HG03460 (cell line): ENCODE results near the gene FBXO24.
A peak's percentile ranks its signal among the peaks of the same experiment; 100 is the strongest.
"Not testable (repeated sequence)": the region's sequence is repeated elsewhere in the genome, so short reads cannot be mapped to it uniquely, and the experiment has no call there.

Source experiments
- ATAC-seq: cut with Tn5 transposase; IDR thresholded peaks from one replicate; pipeline ENCODE4 v1.9.1; 2021; ENCODE audit not compliant: unreplicated experiment

The FBXO24 gene, protein sequence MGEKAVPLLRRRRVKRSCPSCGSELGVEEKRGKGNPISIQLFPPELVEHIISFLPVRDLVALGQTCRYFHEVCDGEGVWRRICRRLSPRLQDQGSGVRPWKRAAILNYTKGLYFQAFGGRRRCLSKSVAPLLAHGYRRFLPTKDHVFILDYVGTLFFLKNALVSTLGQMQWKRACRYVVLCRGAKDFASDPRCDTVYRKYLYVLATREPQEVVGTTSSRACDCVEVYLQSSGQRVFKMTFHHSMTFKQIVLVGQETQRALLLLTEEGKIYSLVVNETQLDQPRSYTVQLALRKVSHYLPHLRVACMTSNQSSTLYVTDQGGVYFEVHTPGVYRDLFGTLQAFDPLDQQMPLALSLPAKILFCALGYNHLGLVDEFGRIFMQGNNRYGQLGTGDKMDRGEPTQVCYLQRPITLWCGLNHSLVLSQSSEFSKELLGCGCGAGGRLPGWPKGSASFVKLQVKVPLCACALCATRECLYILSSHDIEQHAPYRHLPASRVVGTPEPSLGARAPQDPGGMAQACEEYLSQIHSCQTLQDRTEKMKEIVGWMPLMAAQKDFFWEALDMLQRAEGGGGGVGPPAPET

DNA sequence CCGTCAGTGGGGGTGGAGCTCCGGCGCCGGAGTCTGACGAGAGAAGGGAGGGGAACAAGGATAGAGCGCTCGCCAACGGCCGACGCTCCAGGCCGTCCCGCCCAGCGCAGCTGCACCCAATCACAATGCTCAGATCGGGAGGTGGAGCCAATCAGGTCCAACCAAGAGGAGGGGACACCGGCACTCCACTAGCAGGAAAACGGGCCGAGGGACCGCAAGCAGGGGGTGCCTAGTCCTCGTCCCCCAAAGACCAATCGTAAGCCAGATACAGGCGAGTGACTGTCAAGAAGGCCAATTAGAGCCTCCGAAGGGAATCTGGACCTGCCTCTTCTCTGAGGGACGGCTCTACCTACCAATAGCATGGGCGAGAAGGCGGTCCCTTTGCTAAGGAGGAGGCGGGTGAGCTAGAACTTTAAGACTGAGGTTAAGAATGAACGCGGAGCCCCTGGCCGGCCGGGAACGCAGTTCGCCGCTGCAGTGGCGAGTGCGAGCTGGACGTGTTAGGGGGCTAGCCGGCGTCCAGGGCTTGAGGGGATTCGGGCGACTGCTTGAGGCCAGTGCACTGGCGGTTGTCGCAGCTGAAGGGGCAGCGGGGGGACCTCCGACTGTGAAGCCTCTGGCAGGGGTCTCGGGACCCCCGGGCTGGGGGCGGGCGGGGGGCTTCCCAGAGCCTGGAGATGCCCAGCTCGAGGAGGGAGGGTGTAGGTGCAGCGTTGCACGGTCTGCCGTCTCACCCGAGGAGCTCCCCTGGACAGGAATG lies at the start of gene FBXO24:
Gene FBXO24, plus strand, starts transcription at position 63 of the 760 bp plus-strand sequence. Its CDS starts 298 bp downstream, at position 361.
- peak; percentile 84 for ATAC-seq

DNA sequence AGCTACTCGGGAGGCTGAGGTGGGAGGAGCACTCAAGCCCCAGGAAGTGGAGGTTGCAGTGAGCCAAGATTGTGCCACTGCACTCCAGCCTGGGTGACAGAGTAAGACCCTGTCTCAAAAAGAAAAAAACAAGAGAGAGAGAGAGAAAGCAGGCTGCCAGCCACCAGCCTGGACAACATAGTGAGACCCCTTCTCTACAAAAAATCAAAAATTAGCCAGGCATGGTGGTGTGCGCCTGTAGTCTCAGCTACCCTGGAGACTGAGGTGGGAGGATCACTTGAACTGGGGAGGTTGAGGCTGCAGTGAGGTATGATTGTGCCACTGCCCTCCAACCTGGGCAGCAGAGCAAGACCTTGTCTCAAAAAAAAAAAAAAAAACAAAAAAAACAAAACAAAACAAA lies 49.4 kb upstream of the FBXO24 start:
- ATAC-seq, result not testable (repeated sequence)

DNA sequence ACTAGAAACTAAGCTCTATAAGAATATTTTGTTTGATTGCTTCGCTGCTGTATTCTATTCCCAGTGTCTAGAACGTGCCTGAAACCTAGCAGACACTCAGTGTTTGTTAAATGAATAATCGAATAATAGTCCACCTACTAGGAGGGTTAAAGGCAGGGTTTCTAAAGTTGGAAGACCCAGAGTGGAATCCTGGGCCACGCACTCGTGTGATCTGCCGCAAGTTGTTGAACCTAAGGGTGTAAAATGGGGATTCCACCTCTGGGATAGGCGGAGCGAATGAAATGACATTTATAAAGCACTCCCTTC lies 47.8 kb upstream of the FBXO24 start:
- ATAC-seq, result no peak

DNA sequence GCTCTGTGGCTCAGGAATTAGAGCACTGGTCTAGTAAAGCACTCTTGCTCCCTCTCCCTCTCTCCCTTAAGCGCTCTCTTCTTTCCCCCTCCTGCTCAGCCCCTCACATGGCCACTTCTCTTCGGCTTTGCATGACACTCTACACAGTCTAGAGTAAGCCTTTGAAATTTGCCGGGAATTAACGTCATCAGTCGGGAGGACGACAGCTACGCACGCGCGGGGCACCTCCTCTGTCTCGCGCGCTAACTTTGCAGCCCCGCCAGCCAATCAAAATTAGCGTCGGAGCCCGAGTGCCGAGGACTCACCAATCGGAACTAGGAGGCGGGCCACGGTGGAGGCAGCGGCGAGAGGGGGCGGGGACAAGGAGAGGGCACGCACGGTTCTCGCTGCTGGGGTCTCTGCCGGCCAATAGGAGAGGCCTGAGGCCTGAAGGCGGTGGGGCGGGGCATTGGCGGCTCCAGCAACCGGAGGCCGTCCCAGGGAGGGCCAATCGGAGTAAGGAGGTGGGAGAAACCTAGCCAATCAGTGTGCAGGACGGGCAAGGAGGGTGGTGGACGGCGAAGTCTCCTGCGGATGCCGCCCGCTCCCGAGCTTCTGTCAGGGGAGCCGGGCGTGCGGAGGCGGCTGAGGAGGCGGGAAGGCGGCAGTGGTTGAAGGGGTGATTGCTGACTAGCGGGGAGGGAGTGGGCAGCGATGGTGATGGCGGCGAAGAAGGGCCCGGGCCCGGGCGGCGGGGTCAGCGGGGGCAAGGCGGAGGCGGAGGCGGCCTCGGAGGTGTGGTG lies 47.3 kb upstream of the FBXO24 start, which contains the start of gene AGFG2:
Gene AGFG2, plus strand, starts transcription at position 550 of the 782 bp plus-strand sequence. Its CDS starts 144 bp downstream, at position 694.
- ATAC-seq, result peak; percentile 95

DNA sequence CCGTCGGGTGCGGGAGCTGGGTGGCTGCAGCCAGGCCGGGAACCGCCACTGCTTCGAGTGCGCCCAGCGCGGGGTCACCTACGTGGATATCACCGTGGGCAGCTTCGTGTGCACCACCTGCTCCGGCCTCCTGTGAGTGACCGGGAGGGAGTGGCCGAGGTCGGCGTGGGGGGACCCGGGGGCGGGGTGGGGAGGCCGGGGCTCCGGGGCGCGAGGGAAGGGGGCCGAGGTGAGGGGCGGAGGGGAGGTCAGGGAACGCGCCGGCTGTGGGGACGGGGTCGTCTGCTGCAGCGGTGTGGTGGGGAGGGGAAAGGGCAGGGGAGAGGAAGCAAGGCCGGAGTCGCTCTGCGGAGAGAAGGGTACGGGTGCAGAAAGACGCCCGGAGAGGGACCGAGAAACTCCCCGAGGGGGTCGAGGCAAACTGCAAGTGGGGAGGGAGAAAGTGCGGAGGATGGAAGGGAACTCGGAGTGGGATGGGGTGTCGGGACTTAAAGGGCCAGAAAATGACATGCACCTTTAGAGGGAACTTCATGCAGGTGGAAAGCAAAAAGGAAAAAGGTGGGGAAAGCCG lies 46.6 kb upstream of the FBXO24 start:
- no peak for ATAC-seq

DNA sequence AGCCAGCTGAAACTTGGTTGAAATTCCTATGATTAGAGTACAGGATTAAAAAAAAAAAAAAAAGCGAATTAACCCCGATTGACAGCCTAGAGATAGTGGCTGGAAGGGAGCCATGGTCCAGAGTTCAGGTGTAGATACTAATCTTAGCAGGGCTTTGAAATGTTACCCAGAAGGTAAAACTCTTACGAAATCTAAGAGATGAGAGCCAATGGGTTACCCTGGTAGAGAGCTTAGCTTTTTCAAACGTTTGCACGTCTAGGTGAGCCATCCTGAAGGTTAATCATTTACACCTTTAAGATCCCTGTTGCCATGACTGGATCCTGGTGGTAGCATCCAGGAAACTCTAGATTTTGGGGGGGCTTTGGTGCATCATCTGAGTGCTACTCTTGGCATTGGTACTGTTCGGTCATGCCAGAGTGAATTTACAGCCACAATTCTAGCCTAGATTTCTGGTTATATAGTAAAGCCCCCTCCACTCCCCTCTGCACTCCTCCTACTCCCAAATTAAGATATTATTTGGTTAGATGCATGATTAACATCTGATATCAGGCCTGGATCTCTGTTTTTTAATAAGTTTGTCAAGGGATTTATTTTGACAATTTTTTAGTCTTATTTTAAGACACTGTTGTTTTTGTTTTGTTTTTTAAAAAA lies 45.9 kb upstream of the FBXO24 start:
- ATAC-seq, result no peak

DNA sequence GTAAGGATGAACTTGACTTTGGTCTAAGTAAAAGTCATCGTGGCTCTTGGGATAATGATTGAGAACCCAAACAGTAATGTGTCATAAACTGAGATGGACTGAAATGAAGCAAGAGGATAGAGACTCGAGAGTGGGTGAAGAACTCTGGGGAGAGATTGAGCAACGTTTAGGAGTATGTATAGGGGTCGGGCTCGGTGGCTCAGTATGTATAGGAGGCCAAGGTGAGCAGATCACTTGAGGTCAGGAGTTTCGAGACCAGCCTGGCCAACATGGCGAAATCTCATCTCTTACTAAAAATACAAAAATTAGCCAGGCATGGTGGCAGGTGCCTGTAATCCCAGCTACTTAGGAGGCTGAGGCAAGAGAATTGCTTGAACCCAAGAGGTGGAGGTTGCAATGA lies 44.8 kb upstream of the FBXO24 start:
- ATAC-seq, result not testable (repeated sequence)

DNA sequence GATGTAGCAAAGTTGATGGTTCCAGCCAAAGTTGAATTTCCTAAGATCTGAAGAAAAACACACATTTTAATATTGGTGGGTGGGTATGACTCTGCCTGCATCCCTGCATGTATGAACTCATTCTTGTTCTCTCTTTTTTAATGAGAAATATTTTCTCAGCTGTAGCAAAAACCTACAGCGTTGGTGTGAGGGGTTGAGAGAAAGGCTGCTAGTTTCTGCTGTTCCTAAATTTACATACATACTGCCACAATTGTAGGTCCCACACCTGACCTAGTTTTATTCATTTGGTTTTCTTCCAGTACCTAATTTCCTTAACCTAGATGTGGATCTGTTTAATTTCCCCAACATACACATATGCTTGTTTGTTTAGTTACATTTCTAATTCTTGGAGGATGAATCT lies 42.5 kb upstream of the FBXO24 start:
- ATAC-seq, result no peak

DNA sequence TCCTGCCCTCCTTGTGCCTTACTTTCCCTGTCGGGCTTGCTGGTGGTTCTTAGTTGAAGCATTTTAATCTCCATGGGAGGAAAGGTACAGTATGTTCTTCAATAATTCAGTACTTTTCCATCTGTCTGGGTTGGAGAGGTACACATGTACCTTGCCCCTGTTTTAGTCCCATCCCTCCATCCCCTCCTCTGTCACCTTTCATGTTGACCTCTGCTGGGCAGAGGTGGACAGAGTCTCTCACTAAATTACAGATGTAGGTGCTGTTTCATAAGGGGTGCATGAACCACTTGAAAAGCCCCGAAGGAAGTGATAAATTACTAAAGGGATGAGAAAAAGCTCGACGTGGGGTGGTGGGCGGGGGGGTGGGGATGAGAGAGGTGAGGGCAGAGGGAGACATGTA lies 41.7 kb upstream of the FBXO24 start:
- ATAC-seq, result no peak

DNA sequence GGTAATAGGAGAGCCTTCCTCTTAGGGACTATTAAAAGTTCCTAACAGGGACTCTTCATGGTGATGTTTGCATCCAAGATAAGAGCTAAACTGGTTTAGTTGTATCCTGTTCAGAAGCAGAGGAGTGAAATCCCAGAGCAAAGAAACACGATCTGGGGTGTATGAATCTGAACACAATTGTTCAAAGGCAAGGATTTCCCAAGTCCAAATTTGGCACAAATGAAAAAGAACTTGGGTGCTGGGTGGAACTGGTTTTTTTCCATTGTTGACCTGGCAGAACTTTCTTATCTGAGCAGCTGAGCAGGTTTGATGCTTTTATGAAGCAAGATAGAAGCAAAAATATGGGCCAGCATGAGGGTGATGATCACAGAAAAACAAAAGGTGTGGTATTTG lies 41.2 kb upstream of the FBXO24 start:
- ATAC-seq, result no peak

DNA sequence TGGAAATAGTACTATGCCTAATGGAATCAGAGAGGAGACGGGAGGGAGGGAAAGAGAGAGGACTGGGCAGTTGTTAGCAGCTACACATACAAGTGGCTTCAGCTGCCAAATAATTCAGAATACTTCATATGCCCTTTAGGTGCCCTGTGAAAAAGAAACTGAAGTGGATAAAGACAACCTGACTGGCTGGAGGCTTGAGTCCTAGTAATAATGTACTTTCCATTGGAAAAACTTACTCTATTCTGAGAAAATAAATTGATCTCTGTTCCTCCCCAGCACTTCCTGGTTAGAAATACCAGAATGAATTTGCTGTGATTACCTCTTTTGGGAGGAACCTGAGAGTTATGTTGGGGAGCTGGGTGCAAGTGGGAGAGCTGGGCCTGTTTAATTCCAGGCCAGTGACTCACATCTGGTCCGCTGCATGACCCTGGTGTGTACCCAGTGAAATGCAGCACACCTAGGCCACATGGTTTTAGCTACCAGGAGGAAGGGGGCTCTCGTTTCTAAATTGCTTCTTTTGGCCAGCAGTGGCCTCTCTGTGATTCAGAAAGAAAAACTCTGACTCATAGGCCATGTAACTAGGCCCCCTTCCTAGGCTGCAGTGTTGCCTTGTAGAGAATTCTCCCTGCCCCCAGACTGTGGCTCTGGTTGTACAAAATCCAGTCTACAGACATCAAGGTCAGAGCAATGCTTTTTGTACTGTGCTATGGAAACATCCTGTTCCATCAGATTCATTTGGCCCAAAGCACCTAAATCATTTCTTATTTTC lies 40.6 kb upstream of the FBXO24 start:
- peak; percentile 55 for ATAC-seq

DNA sequence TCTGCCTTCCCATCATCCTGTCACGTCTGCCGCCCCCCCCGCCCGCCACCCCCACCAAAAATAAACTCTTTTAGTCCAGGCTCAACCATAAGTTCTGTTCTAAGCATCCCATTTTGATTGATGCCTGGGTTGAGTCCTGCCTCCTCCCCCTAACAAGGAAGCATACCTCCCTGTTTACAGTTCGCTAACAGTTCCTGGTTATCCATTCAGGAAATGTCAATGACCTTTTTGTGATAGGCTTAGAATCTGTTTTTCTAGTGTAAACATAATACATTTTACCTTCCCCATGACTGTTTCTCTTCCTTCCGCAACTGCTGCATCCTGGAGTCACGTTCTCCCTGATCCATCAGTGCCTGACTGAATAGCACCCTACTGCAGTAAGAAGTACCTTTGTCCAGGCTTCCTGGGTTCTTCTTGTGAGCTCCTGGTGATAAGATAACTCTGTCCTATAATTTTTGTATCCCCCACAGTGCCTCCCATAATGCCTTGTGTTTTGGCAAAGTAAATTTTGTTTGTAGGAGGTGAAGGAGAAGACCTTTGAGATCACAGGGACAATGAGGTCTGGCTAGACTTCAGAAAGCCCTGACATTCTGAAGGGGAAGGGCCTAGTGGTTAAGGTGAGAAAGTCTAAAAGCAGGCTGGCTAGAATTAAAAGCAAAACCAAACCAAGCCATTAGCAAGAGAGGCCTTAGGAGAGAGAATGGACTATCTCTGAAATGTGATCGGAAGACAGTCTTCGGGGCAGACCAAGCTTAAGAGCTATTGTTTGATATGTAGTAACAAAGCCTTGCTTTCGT lies 39.8 kb upstream of the FBXO24 start:
- no peak for ATAC-seq

DNA sequence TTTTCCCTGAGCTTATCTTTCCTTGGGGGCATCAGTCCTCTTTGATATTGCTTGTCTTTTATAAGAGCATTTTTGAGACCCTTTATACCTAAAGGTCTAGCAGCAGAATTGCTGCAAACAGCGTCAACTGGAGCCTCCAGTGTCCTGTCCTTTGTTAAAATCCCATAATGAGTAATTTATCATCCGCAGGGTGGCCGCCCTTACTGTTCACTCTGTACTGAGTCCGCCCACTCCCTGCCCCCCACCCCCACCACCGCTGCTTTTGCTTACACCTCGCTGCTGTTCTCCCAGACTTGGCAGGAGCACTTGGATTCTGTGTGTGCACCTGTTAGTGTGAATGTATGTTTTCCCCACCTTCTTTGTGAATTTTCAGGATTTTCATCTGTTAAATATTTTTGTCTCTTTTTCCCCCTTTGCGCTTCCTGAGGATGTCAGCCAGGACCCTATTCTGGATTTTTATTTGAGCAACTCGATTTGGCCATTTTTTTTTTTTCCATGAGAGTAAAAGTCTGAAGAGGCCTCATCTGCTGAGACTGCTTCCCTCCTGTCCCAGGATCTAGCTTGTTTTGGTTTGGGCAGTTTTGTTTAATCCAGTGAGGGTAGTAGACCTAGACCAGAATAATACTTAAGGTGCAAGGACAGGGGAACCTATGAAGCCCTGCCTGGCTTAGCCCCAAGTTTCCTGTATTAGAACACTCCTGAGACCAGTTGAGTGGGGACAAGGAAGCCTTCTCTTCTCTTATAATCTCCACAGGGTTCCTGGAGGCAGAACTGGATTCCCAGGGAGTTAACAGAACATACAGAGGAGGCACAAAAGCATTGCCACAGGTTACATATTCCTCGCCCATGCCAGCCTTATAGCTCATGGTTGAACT lies 39.0 kb upstream of the FBXO24 start:
- no peak for ATAC-seq

DNA sequence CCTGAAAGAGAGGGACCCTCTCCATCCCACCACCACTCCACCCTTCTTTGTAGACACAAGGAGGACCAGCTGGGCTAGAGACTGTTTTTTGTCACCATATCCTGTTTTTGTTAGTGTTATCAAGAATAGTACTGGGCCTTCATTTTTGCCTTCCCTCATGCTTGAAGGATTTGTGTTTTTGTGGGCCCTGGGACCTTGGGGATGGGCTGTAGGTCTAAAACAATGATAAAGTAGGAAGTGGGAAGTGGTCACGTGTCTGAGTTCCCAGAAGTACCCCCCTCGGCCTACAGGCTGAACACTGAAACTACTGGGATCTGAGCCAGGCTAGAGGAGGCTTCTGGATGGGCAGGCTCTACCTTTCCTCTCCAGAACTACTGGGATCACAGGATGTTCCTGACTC lies 38.3 kb upstream of the FBXO24 start:
- no peak for ATAC-seq

DNA sequence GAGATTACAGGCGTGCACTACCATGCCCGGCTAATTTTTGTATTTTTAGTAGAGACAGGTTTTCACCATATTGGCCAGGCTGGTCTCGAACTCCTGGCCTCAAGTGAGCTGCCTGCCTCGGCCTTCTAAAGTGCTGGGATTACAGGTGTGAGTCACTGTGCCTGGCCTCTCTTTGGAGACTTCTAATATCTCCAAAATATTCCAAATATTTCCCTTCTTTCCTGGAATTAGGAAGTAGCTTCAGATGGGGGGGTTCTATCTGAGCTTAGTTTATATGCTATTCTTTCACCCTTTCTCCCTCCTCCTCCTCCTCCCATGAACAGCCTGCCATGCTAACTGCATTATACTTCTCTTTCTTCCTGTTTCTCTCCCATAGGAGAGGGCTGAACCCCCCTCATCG lies 37.7 kb upstream of the FBXO24 start:
- not testable (repeated sequence) for ATAC-seq

DNA sequence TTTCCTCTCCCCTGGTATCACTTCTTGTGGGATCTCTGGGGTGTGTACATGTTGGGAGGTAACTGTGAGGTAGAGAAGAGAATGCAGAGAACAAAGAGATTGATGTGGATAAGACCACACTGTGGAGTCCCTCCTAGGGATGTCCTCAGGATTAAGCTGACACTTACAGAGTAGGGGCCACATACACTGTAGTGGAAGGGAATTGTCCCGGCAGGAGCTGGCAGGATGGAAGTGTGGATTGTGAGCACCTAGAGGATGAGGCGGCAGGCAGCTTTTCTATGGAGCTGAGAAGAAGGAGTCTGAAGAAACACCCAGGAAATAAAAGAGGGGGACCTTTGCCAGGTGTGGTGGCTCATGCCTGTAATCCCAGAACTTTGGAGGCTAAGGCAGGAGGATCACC lies 33.6 kb upstream of the FBXO24 start:
- no peak for ATAC-seq

DNA sequence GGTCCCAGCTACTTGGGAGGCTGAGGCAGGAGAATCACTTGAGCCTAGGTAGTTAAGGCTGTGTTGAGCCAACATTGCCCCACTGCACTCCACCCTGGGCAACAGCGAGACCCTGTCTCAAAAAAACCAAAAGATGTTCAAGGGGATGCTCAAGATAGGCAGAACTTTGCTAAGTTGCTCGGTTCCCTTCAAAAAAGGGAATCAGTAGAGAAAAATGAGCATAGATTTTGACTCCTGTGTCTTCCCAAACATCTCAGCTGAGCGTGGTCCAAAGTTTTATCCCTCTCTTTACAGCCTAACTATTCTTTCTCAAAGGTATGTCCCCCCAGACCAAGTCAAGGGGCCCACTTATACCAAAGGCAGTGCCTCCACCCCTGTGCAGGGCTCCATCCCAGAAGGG lies 33.1 kb upstream of the FBXO24 start:
- no peak for ATAC-seq

DNA sequence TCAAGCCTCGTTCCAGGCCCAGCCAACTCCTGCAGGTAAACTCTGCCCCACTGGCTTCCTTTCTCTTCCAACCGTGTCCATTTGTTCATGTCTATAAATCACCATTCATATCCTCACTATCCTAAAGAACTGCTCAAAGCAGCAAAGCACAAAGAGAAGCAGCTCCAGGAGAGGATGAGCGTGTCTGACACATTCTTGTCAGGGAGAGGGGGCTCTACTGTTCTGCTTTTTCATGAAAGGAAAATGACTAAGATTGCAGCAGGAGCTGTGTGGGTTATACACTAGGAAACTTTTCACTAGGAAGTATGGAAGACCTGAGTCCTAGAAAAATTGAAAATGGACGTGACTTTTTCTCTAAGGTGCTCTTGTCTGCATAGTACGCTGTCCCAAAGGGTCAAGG lies 30.4 kb upstream of the FBXO24 start:
- no peak for ATAC-seq
